OCI-LY1 (cell line): ENCODE data around the gene S100Z.
"Not testable (repeated sequence)": the region's sequence is repeated elsewhere in the genome, so short reads cannot be mapped to it uniquely, and the experiment has no call there.

ENCODE experiments used
- H2AFZ ChIP-seq: fragments of 200-600 bp; sonication (generic), shearing (Covaris generic); 2 replicates; pipeline ENCODE4 v1.6.0; 2014; ENCODE audit warnings: antibody characterized with exemption, mild to moderate bottlenecking, low read length
- H3F3A ChIP-seq: fragments of 200-600 bp; sonication (generic), shearing (Covaris generic); 2 replicates; pipeline ENCODE4 v1.6.0; 2014; ENCODE audit warnings: mild to moderate bottlenecking, antibody characterized with exemption, low read length, moderate library complexity; ENCODE audit not compliant: insufficient read depth
- H3K27ac ChIP-seq: fragments of 200-600 bp; sonication (generic); 2 replicates; pipeline ENCODE4 v1.5.1; 2014; ENCODE audit warnings: low read length, mixed run types, mild to moderate bottlenecking, low read depth; ENCODE audit not compliant: poor library complexity, severe bottlenecking
- H3K27me3 ChIP-seq: fragments of 200-600 bp; sonication (generic); 2 replicates; pipeline ENCODE4 v1.6.0; 2014; ENCODE audit warnings: antibody characterized with exemption, mild to moderate bottlenecking, low read length, moderate library complexity; ENCODE audit not compliant: insufficient read depth
- H3K36me3 ChIP-seq: fragments of 200-600 bp; sonication (generic); 2 replicates; pipeline ENCODE4 v1.6.1; 2014; ENCODE audit warnings: mild to moderate bottlenecking, antibody characterized with exemption, low read length, moderate library complexity, mixed read lengths; ENCODE audit not compliant: insufficient read depth
- H3K4me1 ChIP-seq: fragments of 200-600 bp; sonication (generic); 2 replicates; pipeline ENCODE4 v1.5.1; 2014; ENCODE audit warnings: mild to moderate bottlenecking, low read length, moderate library complexity; ENCODE audit not compliant: insufficient read depth, severe bottlenecking
- H3K4me2 ChIP-seq: fragments of 200-600 bp; sonication (generic), shearing (Covaris generic); 2 replicates; pipeline ENCODE4 v1.6.1; 2014; ENCODE audit warnings: low read length
- H3K4me3 ChIP-seq: fragments of 200-600 bp; sonication (generic); 2 replicates; pipeline ENCODE4 v1.5.1; 2014; ENCODE audit warnings: low read length, low read depth, mild to moderate bottlenecking, mixed read lengths; ENCODE audit not compliant: poor library complexity, severe bottlenecking
- H3K79me2 ChIP-seq: fragments of 200-600 bp; shearing (Covaris generic); 2 replicates; pipeline ENCODE4 v1.6.1; 2016; ENCODE audit warnings: mixed run types, low read length, mixed read lengths; ENCODE audit not compliant: insufficient read depth
- H3K9ac ChIP-seq: fragments of 200-600 bp; sonication (generic), shearing (Covaris generic); 2 replicates; pipeline ENCODE4 v1.6.1; 2014; ENCODE audit warnings: mild to moderate bottlenecking, low read length, mixed read lengths
- H3K9me2 ChIP-seq: fragments of 200-600 bp; sonication (generic), shearing (Covaris generic); 2 replicates; pipeline ENCODE4 v1.6.1; 2014; ENCODE audit warnings: low read depth, mild to moderate bottlenecking, low read length, mixed read lengths
- H3K9me3 ChIP-seq: fragments of 200-600 bp; shearing (Covaris generic); 2 replicates; pipeline ENCODE4 v1.6.1; 2014; ENCODE audit warnings: low read length, mixed read lengths
- H4K20me1 ChIP-seq: fragments of 200-600 bp; sonication (generic), shearing (Covaris generic); 2 replicates; pipeline ENCODE4 v1.6.0; 2016; ENCODE audit warnings: mild to moderate bottlenecking, low read length; ENCODE audit not compliant: insufficient read depth
- EZH2 ChIP-seq: fragments of 200-600 bp; sonication (generic), shearing (Covaris generic); IDR thresholded peaks from 2 replicates; pipeline ENCODE4 v1.8.0; 2017; ENCODE audit warnings: borderline replicate concordance, mixed run types, mild to moderate bottlenecking, antibody characterized with exemption, low read length, moderate library complexity, mixed read lengths
- TF ChIP-seq, protein P1 (sequence below): fragments of 200-600 bp; sonication (generic), shearing (Covaris generic); IDR thresholded peaks from 2 replicates; pipeline ENCODE4 v1.5.1; 2017; ENCODE audit warnings: mild to moderate bottlenecking, antibody characterized with exemption, low read length, moderate library complexity, mixed read lengths

S100Z gene

GRCh38 chr5:76944638-76945037, 94.8 kb downstream of the S100Z start:
- peaks cover 5% of the 10 kb centered on the region for H3K4me1 ChIP-seq
- no peak overlapping the region for H2AFZ ChIP-seq
- H3K4me3 ChIP-seq, result no peak overlapping the region
- no peaks in the 10 kb centered on the region for H3K27me3 ChIP-seq
- no peaks in the 10 kb centered on the region for H3F3A ChIP-seq
- no peaks in the 10 kb centered on the region for H3K9me3 ChIP-seq
- peaks cover 10% of the 10 kb centered on the region for H3K36me3 ChIP-seq
- no peaks in the 10 kb centered on the region for H4K20me1 ChIP-seq
- H3K79me2 ChIP-seq, result no peaks in the 10 kb centered on the region
- TF ChIP-seq EZH2, result no peak
- TF ChIP-seq, protein P1, sequence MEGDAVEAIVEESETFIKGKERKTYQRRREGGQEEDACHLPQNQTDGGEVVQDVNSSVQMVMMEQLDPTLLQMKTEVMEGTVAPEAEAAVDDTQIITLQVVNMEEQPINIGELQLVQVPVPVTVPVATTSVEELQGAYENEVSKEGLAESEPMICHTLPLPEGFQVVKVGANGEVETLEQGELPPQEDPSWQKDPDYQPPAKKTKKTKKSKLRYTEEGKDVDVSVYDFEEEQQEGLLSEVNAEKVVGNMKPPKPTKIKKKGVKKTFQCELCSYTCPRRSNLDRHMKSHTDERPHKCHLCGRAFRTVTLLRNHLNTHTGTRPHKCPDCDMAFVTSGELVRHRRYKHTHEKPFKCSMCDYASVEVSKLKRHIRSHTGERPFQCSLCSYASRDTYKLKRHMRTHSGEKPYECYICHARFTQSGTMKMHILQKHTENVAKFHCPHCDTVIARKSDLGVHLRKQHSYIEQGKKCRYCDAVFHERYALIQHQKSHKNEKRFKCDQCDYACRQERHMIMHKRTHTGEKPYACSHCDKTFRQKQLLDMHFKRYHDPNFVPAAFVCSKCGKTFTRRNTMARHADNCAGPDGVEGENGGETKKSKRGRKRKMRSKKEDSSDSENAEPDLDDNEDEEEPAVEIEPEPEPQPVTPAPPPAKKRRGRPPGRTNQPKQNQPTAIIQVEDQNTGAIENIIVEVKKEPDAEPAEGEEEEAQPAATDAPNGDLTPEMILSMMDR, result no peak
- H3K27ac ChIP-seq, result no peak overlapping the region
- H3K4me2 ChIP-seq, result no peak overlapping the region
- no peak overlapping the region for H3K9ac ChIP-seq
- H3K9me2 ChIP-seq, result no peaks in the 10 kb centered on the region

GRCh38 chr5:76945238-76945637, 95.4 kb downstream of the S100Z start:
- not testable (repeated sequence) for H3F3A ChIP-seq, H3K4me1 ChIP-seq, H3K79me2 ChIP-seq, H3K9me2 ChIP-seq, H3K9me3 ChIP-seq, H3K4me2 ChIP-seq, H3K27me3 ChIP-seq, H3K36me3 ChIP-seq, H3K27ac ChIP-seq, H3K4me3 ChIP-seq, H2AFZ ChIP-seq, H4K20me1 ChIP-seq, H3K9ac ChIP-seq

DNA sequence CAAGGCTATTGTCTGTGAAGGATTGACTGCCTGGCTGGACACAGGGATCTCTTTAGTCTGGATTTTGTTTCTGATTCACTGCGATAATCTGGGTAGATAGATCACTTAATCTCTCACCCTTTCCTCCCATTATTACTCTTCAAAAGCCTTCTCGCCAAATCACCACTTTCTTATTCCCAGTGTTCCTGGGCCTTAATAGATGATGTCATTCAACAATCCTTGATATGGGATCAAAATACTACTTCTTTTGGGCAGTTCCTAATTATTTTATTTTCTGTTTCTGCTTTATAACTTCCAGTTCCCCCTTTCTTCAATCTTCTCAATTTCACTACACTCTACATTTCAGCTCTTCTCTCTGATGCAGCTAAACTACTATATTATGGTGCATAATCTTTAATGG, 96.3 kb downstream of the S100Z start:
- no peak overlapping the region for H3K4me2 ChIP-seq
- no peak overlapping the region for H3K27ac ChIP-seq
- no peaks in the 10 kb centered on the region for H3F3A ChIP-seq
- H3K79me2 ChIP-seq, result no peaks in the 10 kb centered on the region
- H3K27me3 ChIP-seq, result no peaks in the 10 kb centered on the region
- peaks cover 5% of the 10 kb centered on the region for H3K4me1 ChIP-seq
- H3K36me3 ChIP-seq, result peaks cover 10% of the 10 kb centered on the region
- no peak overlapping the region for H2AFZ ChIP-seq
- no peaks in the 10 kb centered on the region for H3K9me3 ChIP-seq
- H3K9me2 ChIP-seq, result no peaks in the 10 kb centered on the region
- no peaks in the 10 kb centered on the region for H4K20me1 ChIP-seq
- H3K4me3 ChIP-seq, result no peak overlapping the region
- no peak overlapping the region for H3K9ac ChIP-seq
- TF ChIP-seq, protein P1, result no peak
- TF ChIP-seq EZH2, result no peak

DNA sequence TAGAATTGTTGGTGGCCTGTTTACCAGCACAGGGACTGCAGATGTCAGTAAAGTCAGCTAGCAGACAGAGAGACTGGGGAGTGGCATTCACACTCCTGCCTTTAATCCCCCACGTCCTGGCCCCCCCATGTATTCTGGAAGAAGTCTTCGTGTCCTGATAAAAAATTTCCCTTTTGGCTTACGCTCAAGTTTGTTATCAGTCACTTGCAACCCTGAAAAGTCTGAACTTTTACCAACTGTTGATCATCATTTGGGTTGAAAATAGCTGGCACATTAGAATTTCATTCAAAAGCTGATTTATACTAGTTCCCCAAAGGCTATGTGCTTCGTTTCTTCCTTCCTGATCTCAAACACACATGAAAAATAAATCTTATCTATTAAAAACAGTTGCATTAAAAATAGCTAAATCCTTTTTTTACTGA, 97.3 kb downstream of the S100Z start:
- TF ChIP-seq EZH2, result no peak
- TF ChIP-seq, protein P1, result no peak
- no peaks in the 10 kb centered on the region for H3F3A ChIP-seq
- H3K27ac ChIP-seq, result no peak overlapping the region
- H3K36me3 ChIP-seq, result peaks cover 10% of the 10 kb centered on the region
- no peak overlapping the region for H2AFZ ChIP-seq
- H3K9ac ChIP-seq, result no peak overlapping the region
- no peaks in the 10 kb centered on the region for H3K27me3 ChIP-seq
- no peaks in the 10 kb centered on the region for H3K9me2 ChIP-seq
- H3K9me3 ChIP-seq, result no peaks in the 10 kb centered on the region
- H3K4me1 ChIP-seq, result peaks cover 5% of the 10 kb centered on the region
- H4K20me1 ChIP-seq, result no peaks in the 10 kb centered on the region
- H3K4me2 ChIP-seq, result no peak overlapping the region
- no peak overlapping the region for H3K4me3 ChIP-seq
- no peaks in the 10 kb centered on the region for H3K79me2 ChIP-seq
